Brain microvascular endothelial cell (primary cell): Measurements from ENCODE around the gene PCNX4.

ENCODE experiments used
- DNase-seq: peaks from one replicate; pipeline ENCODE4 v3.0.0-alpha.2; 2020
- H3K27ac ChIP-seq: fragments of 250-450 bp; sonication (Bioruptor Pico); 2 replicates; pipeline ENCODE4 v1.5.1; 2020; ENCODE audit warnings: mild to moderate bottlenecking, moderate library complexity
- H3K27me3 ChIP-seq: fragments of 250-450 bp; sonication (Bioruptor Pico); replicated peaks from 2 replicates; pipeline ENCODE4 v1.5.1; 2020; ENCODE audit warnings: mild to moderate bottlenecking
- H3K36me3 ChIP-seq: fragments of 250-450 bp; sonication (Bioruptor Pico); replicated peaks from 2 replicates; pipeline ENCODE4 v1.5.1; 2020; ENCODE audit warnings: mild to moderate bottlenecking
- H3K4me3 ChIP-seq: 2 replicates; pipeline ENCODE4 v1.5.1; 2011; ENCODE audit warnings: low read depth, mild to moderate bottlenecking, control low read depth, low read length, moderate library complexity
- in situ Hi-C: cut with HindIII; loops from 2 replicates; pipeline ENCODE4 v1.10.0; 2017; ENCODE audit warnings: low sequenced_read_pairs, low pct_ligation_motif_present
- TF ChIP-seq, protein P1 (sequence below): IDR thresholded peaks from 2 replicates; pipeline ENCODE4 v1.5.1; 2011; ENCODE audit warnings: low read depth, mild to moderate bottlenecking, moderate library complexity, low read length, control low read depth, inconsistent platforms; ENCODE audit errors: missing control alignments

PCNX4 gene

DNA sequence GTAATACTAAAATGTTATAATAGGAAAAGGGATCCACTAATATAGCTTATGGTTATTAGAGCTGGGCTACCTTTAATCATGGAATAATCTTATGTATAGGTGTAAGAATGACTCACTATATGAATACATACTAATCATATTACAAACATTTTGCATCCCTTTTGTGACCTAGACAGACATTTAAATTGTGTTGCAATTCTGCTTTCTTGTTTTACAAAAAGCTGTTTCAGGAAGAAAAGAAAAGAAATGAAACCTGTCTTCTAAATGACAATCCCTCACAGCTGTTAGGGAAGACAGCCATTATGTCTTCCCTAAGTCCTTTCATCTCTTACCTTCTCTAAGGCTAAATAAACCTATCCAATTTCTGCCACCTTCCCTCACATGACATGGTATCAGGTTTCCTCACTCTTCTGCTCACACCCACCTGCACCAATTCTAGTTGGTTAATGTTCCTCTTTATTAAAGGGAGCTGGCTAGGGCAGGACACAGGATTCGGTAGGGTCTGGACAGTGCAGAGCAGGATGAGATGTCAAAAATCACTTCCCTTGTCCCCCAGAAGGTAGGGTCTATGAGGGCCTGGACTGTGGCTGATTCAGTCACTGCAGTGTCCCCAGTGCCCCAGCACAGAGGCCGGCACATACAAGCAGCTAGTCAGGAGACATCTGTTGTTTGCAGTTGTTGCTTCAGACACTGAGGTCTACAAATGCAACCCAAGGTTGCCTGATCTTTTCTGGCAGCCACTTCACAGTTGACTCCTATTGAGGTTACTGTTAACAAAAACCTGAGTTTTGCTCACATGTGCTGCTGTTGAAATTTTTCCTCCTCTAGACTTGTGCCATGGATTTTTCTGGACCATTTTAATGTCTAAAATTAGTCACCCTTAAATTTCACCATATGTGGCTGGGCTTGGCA lies 69.7 kb downstream of the PCNX4 start:
- in situ Hi-C loops: loop anchor here (25.0 kb wide), 1 partner anchor 199 kb away; no protein-coding TSS in a partner anchor
- DNase-seq: no peak
- Histone ChIP-seq H3K27ac (no peak overlapping the region), H3K27me3 (no peaks in the 10 kb centered on the region), H3K36me3 (no peaks in the 10 kb centered on the region), H3K4me3 (no peak overlapping the region)
- TF ChIP-seq, protein P1, sequence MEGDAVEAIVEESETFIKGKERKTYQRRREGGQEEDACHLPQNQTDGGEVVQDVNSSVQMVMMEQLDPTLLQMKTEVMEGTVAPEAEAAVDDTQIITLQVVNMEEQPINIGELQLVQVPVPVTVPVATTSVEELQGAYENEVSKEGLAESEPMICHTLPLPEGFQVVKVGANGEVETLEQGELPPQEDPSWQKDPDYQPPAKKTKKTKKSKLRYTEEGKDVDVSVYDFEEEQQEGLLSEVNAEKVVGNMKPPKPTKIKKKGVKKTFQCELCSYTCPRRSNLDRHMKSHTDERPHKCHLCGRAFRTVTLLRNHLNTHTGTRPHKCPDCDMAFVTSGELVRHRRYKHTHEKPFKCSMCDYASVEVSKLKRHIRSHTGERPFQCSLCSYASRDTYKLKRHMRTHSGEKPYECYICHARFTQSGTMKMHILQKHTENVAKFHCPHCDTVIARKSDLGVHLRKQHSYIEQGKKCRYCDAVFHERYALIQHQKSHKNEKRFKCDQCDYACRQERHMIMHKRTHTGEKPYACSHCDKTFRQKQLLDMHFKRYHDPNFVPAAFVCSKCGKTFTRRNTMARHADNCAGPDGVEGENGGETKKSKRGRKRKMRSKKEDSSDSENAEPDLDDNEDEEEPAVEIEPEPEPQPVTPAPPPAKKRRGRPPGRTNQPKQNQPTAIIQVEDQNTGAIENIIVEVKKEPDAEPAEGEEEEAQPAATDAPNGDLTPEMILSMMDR: no peak

DNA sequence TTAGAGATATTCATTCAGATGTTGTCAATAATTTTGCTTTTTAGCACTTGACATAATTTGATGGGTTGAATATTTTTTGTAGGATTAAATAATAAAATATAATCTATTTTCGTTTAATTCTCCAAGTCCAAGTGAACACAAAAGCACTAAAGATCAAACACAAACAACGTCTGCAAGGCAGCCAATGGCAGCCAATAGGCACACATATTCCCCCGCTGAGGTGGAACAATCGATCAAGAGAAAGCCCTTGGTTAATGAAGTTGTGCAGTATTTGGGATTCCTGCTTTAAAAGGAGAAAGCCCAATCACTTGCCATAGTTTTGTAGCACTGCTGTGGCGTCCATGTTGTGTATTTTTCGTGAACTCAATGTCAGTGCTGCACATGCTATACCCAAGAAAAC lies 72.0 kb downstream of the PCNX4 start:
- H3K27me3 ChIP-seq: no peaks in the 10 kb centered on the region
- no peak overlapping the region for H3K4me3 ChIP-seq
- TF ChIP-seq, protein P1: no peak
- H3K27ac ChIP-seq: no peak overlapping the region
- no peak for DNase-seq
- in situ Hi-C loops: loop anchor here (25.0 kb wide), 1 partner anchor 201 kb away; no protein-coding TSS in a partner anchor
- no peaks in the 10 kb centered on the region for H3K36me3 ChIP-seq

DNA sequence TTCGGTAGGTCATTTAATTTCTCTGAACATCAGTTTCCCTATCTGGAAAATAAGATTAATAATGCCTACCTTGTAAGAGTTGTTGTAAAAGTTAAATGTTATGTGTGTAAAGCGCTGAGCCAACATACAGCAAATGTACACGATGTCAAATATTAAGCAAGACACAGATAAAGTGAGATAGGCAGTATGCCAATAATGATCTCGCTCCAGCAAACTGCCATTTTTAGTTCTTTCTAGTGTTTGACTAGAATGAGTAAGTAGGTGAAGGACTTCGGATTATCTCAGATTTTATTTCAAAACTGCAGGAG lies 72.6 kb downstream of the PCNX4 start:
- TF ChIP-seq, protein P1: no peak
- Histone ChIP-seq H3K36me3 (no peaks in the 10 kb centered on the region), H3K4me3 (peak overlapping the region; percentile 85), H3K27me3 (no peaks in the 10 kb centered on the region), H3K27ac (no peak overlapping the region)
- no peak for DNase-seq
- in situ Hi-C loops: loop anchor here (25.0 kb wide), 1 partner anchor 202 kb away; no protein-coding TSS in a partner anchor

DNA sequence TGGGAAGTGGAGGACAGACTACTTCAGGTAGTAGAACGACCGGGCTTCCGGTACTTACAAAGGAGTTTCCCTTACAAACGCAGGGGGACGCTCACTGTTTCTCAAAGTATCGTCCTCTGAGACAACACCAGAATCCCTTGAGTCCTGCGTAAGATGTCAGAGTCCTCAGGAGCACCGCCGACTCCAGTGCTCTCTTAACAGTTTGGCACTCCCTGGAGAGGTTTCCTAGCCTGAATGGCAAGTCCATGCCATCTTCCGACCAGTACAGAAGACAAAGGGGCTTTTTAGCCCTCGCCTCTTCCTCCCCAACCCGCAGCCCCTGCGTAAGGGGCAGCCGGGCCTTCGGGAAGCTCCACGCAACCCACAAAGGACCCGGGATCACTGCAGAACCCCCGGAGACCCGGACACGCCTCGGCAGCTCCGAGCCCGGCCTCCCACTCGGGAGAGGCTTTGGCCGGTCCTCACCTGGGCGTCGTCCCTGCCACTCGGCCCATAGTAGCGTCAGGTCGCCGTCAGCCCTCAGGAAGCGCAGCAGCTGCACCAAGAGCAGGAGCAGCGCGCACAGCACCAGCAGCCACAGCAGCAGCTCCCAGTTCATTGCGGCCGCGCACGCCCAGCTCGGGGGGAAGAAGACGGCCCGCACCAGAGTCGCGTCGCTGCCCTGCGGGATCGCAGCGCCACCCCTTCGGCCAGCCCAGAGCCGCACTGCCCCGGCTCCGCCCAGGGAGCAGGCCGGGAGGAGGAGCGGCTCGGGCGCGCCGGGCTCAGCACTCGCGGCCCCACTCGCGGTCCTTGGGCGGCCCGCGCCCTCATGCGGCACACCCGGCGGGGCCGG lies 73.2 kb downstream of the PCNX4 start, which contains the start of gene DHRS7:
TSS of gene DHRS7 (minus strand) at position 687 of the 835 bp plus-strand sequence. CDS start at position 598, 89 bp downstream.
- Histone ChIP-seq H3K27ac (peak within 1 kb of the TSS; percentile 15), H3K36me3 (no peaks in the 10 kb centered on the region), H3K4me3 (peak within 1 kb of the TSS; percentile 85), H3K27me3 (no peaks in the 10 kb centered on the region)
- in situ Hi-C loops: loop anchor here (25.0 kb wide), 1 partner anchor 203 kb away; no protein-coding TSS in a partner anchor
- peak; percentile 60 for DNase-seq
- TF ChIP-seq, protein P1: peak; percentile 39

DNA sequence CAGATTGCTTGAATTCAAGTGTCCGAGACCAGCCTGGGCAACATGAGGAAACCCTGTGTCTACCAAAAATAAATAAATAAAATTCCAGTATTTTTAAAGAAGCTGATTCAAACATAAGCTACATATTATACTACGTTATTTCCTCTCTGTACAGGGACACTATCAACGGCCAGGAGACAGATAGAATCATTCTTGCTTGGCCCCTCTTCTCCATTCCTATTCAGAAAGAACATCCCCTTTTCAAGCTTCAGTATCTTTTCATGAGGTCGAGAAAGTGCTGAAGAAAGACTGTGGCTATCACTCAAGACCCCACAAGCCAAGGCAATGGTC lies 73.8 kb downstream of the PCNX4 start:
- TF ChIP-seq, protein P1: peak; percentile 49
- no peaks in the 10 kb centered on the region for H3K27me3 ChIP-seq
- in situ Hi-C loops: loop anchor here (25.0 kb wide), 1 partner anchor 203 kb away; no protein-coding TSS in a partner anchor
- no peaks in the 10 kb centered on the region for H3K36me3 ChIP-seq
- peak overlapping the region; percentile 85 for H3K4me3 ChIP-seq
- H3K27ac ChIP-seq: no peak overlapping the region
- no peak for DNase-seq
